ENCODE measurements around the gene GOLPH3L. TPM values are rescaled to one million over a fixed set of nuclear protein-coding genes. Genes with fewer than 3 reads are reported as not detected.
A peak's percentile ranks its signal among the peaks of the same experiment; 100 is the strongest.
"Not testable (repeated sequence)": the region's sequence is repeated elsewhere in the genome, so short reads cannot be mapped to it uniquely, and the experiment has no call there.

The GOLPH3L gene
- total RNA-seq, 1 experiment from 2014 or later, result 14.1 TPM

DNA sequence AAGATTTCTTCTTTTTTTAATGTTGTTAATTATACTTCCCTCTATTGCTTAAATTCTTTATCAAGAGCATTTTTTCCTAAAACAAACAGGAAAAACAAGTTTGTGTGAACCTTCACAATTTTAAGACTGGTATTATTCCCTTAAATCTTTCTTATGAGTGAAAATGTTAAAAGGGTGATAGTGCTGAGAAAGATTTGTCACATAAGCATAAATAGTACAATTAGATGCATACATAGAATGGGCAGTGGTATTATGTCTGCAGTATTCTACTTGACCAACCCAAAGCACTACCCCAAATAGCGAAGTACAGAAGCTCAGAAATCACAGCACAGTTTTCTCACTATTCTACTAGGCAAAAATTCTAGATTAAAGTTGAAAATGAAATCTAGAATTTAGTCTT is 18.0 kb downstream of the GOLPH3L start:
- H3K27me3 ChIP-seq, result no peaks in the 10 kb centered on the region
- H3K9me3 ChIP-seq, result no peaks in the 10 kb centered on the region
- H3K4me3 ChIP-seq, result no peak overlapping the region
- H3K36me3 ChIP-seq, result peaks cover 16% of the 10 kb centered on the region
- no peak for DNase-seq

- H3K36me3 ChIP-seq, result peaks cover 22% of the 10 kb centered on the region
- no peaks in the 10 kb centered on the region for H3K27me3 ChIP-seq
- H3K4me3 ChIP-seq, result no peak overlapping the region
- H3K9me3 ChIP-seq, result no peaks in the 10 kb centered on the region
- no peak for DNase-seq
These were observed 22.1 kb downstream of the GOLPH3L start for GRCh38 chr1:150674881-150675280.

DNA sequence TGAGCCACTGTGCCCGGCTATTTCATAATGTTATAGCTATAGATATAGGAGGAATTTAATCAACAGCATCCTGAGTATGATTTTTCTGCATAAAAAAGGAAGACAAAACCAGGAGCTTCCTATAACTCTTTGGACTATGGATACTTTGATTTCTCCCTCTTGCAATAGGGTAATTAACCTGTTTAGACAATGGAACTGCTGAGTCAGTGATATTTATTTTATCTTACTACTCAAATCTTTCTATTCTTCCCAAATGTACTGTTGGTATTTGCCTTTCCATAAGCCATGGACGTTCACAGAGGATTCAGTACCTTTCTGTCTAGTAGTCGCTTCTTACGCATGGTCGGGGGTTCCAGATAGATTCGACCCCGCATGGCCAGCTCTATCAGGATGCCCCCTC is 33.6 kb downstream of the GOLPH3L start:
- Histone ChIP-seq H3K36me3 (peaks cover 38% of the 10 kb centered on the region), H3K27me3 (no peaks in the 10 kb centered on the region), H3K9me3 (no peaks in the 10 kb centered on the region), H3K4me3 (no peak overlapping the region)
- no peak for DNase-seq

DNA sequence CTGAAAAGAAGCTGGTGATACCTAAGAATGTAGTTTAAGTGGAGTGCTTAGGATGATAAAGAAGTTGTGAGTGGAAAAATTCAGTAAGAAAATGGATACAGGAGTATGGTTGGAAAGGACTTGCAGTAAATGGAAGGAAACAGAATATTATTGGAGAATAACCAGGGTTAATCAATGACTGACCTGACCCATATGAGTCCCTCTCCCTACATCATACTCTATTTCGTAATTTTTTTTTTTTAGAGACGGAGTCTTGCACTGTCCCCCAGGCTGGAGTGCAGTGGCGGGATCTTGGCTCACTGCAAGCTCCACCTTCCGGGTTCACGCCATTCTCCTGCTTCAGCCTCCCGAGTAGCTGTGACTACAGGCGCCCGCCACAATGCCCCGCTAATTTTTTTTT is 34.1 kb downstream of the GOLPH3L start:
- no peak for DNase-seq
- Histone ChIP-seq H3K27me3 (no peaks in the 10 kb centered on the region), H3K36me3 (peaks cover 38% of the 10 kb centered on the region), H3K4me3 (no peak overlapping the region), H3K9me3 (no peaks in the 10 kb centered on the region)

GRCh38 chr1:150661156-150661555 is 35.8 kb downstream of the GOLPH3L start:
- H3K36me3 ChIP-seq, result peaks cover 42% of the 10 kb centered on the region
- no peaks in the 10 kb centered on the region for H3K9me3 ChIP-seq
- DNase-seq, result no peak
- no peak overlapping the region for H3K4me3 ChIP-seq
- no peaks in the 10 kb centered on the region for H3K27me3 ChIP-seq

GRCh38 chr1:150660584-150660983 is 36.4 kb downstream of the GOLPH3L start:
- H3K27me3 ChIP-seq, result no peaks in the 10 kb centered on the region
- DNase-seq, result no peak
- peaks cover 39% of the 10 kb centered on the region for H3K36me3 ChIP-seq
- H3K4me3 ChIP-seq, result no peak overlapping the region
- no peaks in the 10 kb centered on the region for H3K9me3 ChIP-seq

DNA sequence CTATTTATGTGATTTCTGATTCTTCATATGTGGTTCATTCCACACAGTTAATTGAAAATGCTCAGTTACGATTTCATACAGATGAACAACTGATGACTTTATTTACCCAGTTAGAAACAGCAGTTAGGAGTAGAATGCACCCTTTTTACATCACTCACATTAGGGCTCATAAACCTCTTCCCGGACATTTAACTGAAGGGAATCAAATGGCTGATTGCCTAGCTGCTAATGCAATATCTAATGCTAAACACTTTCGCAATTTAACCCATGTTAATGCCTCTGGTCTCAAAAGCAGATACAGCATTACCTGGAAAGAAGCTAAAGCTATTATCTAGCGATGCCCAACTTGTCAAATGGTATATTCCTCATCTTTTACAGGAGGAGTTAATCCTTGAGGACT is 39.9 kb downstream of the GOLPH3L start:
- H3K27me3 ChIP-seq, H3K9me3 ChIP-seq, H3K4me3 ChIP-seq, DNase-seq: not testable (repeated sequence)
- H3K36me3 ChIP-seq, result peaks cover 41% of the 10 kb centered on the region

GRCh38 chr1:150654635-150655034 is 42.3 kb downstream of the GOLPH3L start:
- H3K27me3 ChIP-seq, H3K4me3 ChIP-seq: not testable (repeated sequence)

DNA sequence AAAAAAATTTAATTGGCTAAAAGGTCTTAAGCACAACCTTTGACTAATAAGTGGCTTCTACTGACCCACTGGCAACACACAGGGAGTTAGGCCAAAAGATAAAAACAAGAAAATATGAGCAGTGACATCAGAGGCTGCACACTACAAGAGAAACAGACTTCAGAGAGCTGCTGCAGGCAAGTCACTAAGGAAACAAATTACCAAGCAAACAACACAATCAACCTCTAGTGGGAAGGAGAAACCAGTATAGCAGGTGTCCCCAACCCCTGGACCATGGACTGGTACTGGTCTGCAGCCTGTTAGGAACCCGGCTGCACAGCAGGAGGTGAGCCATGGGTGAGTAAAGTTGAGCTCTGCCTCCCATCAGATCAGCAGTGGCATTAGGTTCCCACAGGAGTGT is 46.8 kb downstream of the GOLPH3L start:
- peaks cover 65% of the 10 kb centered on the region for H3K36me3 ChIP-seq
- no peak overlapping the region for H3K4me3 ChIP-seq
- H3K27me3 ChIP-seq, result no peaks in the 10 kb centered on the region
- no peak for DNase-seq
- no peaks in the 10 kb centered on the region for H3K9me3 ChIP-seq

More at GRCh38 chr1:150654635-150655034, 42.3 kb downstream of the GOLPH3L start:
- not testable (repeated sequence) for H3K9me3 ChIP-seq, DNase-seq
- peaks cover 34% of the 10 kb centered on the region for H3K36me3 ChIP-seq

GRCh38 chr1:150649441-150650075 is 47.4 kb downstream of the GOLPH3L start:
- Histone ChIP-seq H3K27me3 (no peaks in the 10 kb centered on the region), H3K9me3 (no peaks in the 10 kb centered on the region), H3K4me3 (no peak overlapping the region), H3K36me3 (peaks cover 61% of the 10 kb centered on the region)
- DNase-seq, result no peak

DNA sequence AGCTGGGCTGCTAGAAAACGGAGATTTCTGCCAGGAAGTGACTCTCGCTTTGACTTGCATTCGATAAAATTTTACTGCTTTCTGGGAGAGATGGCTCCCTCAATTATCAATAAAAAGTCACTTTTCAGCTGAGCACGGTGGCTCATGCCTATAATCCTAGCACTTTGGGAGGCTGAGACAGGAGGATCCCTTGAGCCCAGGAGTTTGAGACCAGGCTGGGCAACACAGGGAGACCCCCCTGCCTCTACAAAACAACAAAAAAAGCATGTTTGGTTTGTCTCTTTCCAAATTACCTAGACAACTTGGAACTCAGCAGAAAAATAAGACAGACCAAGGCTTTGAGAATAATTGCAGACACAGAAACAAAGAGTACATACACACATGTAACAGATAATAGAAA is 54.7 kb downstream of the GOLPH3L start:
- H3K4me3 ChIP-seq, result no peak overlapping the region
- H3K9me3 ChIP-seq, result no peaks in the 10 kb centered on the region
- no peaks in the 10 kb centered on the region for H3K27me3 ChIP-seq
- no peak for DNase-seq
- H3K36me3 ChIP-seq, result peaks cover 20% of the 10 kb centered on the region

- H3K9me3 ChIP-seq, H3K4me3 ChIP-seq, H3K27me3 ChIP-seq, H3K36me3 ChIP-seq, DNase-seq: not testable (repeated sequence)
These were observed 55.7 kb downstream of the GOLPH3L start for GRCh38 chr1:150641126-150641815.

GRCh38 chr1:150638430-150638829 is 58.5 kb downstream of the GOLPH3L start:
- not testable (repeated sequence) for DNase-seq, H3K4me3 ChIP-seq, H3K9me3 ChIP-seq, H3K27me3 ChIP-seq, H3K36me3 ChIP-seq

DNA sequence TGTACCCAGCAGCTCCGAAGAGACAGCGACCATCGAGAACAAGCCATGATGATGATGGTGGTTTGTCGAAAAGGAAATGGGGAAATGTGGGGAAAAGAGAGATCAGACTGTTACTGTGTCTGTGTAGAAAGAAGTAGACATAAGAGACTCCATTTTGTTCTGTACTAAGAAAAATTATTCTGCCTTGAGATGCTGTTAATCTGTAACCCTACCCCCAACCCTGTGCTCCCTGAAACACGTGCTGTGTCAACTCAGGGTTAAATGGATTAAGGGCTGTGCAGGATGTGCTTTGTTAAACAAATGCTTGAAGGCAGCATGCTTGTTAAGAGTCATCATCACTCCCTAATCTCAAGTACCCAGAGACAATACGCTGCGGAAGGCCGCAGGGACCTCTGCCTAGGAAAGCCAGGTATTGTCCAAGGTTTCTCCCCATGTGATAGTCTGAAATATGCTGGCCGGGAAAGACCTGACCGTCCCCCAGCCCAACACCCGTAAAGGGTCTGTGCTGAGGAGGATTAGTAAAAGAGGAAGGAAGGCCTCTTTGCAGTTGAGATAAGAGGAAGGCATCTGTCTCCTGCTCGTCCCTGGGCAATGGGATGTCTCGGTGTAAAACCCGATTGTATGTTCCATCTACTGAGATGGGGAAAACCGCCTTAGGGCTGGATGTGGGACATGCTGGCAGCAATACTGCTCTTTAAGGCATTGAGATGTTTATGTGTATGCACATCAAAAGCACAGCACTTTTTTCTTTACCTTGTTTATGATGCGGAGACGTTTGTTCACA is 61.9 kb downstream of the GOLPH3L start:
- not testable (repeated sequence) for H3K27me3 ChIP-seq, H3K36me3 ChIP-seq, DNase-seq, H3K9me3 ChIP-seq, H3K4me3 ChIP-seq

- Histone ChIP-seq H3K36me3 (peaks cover 42% of the 10 kb centered on the region), H3K27me3 (no peaks in the 10 kb centered on the region), H3K9me3 (no peaks in the 10 kb centered on the region), H3K4me3 (peak within 1 kb of the TSS; percentile 98)
- DNase-seq, result peak; percentile 99
These were observed 67.6 kb downstream of the GOLPH3L start, which contains the start of gene ENSA for GRCh38 chr1:150629115-150629928. ENSA (minus strand) TSS chr1:150629612; CDS start chr1:150629470, 142 bp downstream.

DNA sequence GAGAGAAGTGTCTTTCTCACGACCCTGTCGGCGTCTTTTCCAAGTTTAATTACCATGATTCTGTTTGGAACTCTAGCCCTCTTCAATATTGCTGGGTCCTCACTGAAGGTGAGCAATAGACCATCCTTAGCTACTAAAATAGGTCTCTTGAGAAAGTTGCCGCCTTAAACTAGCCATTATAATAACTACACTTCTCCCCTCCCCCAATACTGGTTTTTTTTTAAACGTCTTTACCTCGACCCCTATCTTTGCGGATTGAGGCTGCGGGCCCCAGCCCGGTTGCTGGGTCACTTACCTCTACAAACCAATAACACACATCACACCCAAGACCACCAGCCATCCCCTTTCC is 68.2 kb downstream of the GOLPH3L start:
- Histone ChIP-seq H3K27me3 (no peaks in the 10 kb centered on the region), H3K9me3 (no peaks in the 10 kb centered on the region), H3K36me3 (peaks cover 46% of the 10 kb centered on the region), H3K4me3 (peak overlapping the region; percentile 98)
- no peak for DNase-seq

Measured in MG63 (cell line).